H1 (cell line): ENCODE data around the gene CTPS2. TPM values are rescaled to one million over a fixed set of nuclear protein-coding genes. Genes with fewer than 3 reads are reported as not detected.

Source experiments
- CTCF ChIA-PET: fragments of 300-600 bp; sonication (Branson Sonifier 250); formaldehyde crosslinking; loops from one replicate; lab custom pipeline; 2021; ENCODE audit not compliant: partially characterized antibody; lab: Charles Lee
- POLR2A ChIA-PET: fragments of 300-600 bp; sonication (Branson Sonifier 250); formaldehyde crosslinking; loops from one replicate; lab custom pipeline; 2021; ENCODE audit warnings: inconsistent platforms; ENCODE audit not compliant: partially characterized antibody; lab: Charles Lee
- DNase-seq, 2 experiments: peaks; one replicate each; pipeline versions ENCODE4 v3.0.0 to v3.0.0-alpha.2; 2010 to 2022; ENCODE audit warnings: low spot score in 2 of 2, low read depth in 1 of 2, mixed read lengths in 1 of 2
- FAIRE-seq: peaks from 2 replicates; lab custom pipeline; 2011; peaks lifted over from hg19 to GRCh38; lab: Jason Lieb, UNC
- H2AFZ ChIP-seq: 2 replicates; pipeline ENCODE4 v1.8.1; 2012; ENCODE audit warnings: low read length, inconsistent platforms
- H2AK5ac ChIP-seq: 2 replicates; pipeline ENCODE4 v1.6.1; 2013; ENCODE audit warnings: low read depth, low read length
- H2BK120ac ChIP-seq: replicated peaks from 2 replicates; pipeline ENCODE3; 2013; ENCODE audit warnings: low read depth, low read length, inconsistent platforms
- H2BK12ac ChIP-seq: 2 replicates; pipeline ENCODE4 v1.6.1; 2013; ENCODE audit warnings: low read depth, low read length
- H2BK15ac ChIP-seq: 2 replicates; pipeline ENCODE4 v1.6.1; 2013; ENCODE audit warnings: low read length
- H2BK20ac ChIP-seq: 2 replicates; pipeline ENCODE4 v1.6.1; 2013; ENCODE audit warnings: low read length
- H2BK5ac ChIP-seq: 2 replicates; pipeline ENCODE4 v1.6.1; 2013; ENCODE audit warnings: low read depth, low read length
- H3K14ac ChIP-seq: 2 replicates; pipeline ENCODE4 v1.6.1; 2013; ENCODE audit warnings: inconsistent platforms; ENCODE audit not compliant: insufficient read length
- H3K18ac ChIP-seq: 2 replicates; pipeline ENCODE4 v1.6.1; 2013; ENCODE audit warnings: low read length; ENCODE audit errors: extremely low read depth
- H3K23ac ChIP-seq: 2 replicates; pipeline ENCODE4 v1.6.1; 2013; ENCODE audit warnings: inconsistent platforms; ENCODE audit not compliant: insufficient read length
- H3K23me2 ChIP-seq: 2 replicates; pipeline ENCODE4 v1.6.1; 2013; ENCODE audit warnings: low read depth, low read length
- H3K27ac ChIP-seq: 2 replicates; pipeline ENCODE4 v1.6.1; 2011; ENCODE audit warnings: low read depth, low read length, inconsistent platforms
- H3K27me3 ChIP-seq, 4 experiments: replicated peaks in 1 of 4; 1 replicate in 1 of 4; 2 replicates in 3 of 4; pipeline versions ENCODE4 v1.6.1 to v1.8.1; 2011 to 2013; ENCODE audit warnings: low read length in 3 of 4, mild to moderate bottlenecking in 3 of 4, inconsistent platforms in 2 of 4, mixed read lengths in 2 of 4, moderate library complexity in 1 of 4; ENCODE audit not compliant: control insufficient read depth in 3 of 4, insufficient read depth in 3 of 4; ENCODE audit errors: extremely low read depth in 1 of 4
- H3K36me3 ChIP-seq, 4 experiments: 2 replicates each; pipeline versions ENCODE4 v1.6.1 to v1.8.1; 2011 to 2013; ENCODE audit warnings: mild to moderate bottlenecking in 4 of 4, low read length in 3 of 4, moderate library complexity in 2 of 4, control low read depth in 1 of 4, inconsistent platforms in 1 of 4; ENCODE audit not compliant: insufficient read depth in 4 of 4, control insufficient read depth in 2 of 4
- H3K4ac ChIP-seq: replicated peaks from 2 replicates; pipeline ENCODE3; 2013; ENCODE audit warnings: low read length, low read depth, mixed read lengths, inconsistent platforms; ENCODE audit not compliant: insufficient read length
- H3K4me1 ChIP-seq, 4 experiments: replicated peaks in 1 of 4; 1 replicate in 1 of 4; 2 replicates in 3 of 4; pipeline versions ENCODE4 v1.6.1 to v1.8.1; 2011 to 2013; ENCODE audit warnings: low read length in 3 of 4, inconsistent platforms in 2 of 4, mixed read lengths in 1 of 4; ENCODE audit not compliant: insufficient read depth in 4 of 4, control insufficient read depth in 3 of 4
- H3K4me2 ChIP-seq, 2 experiments: 2 replicates each; pipeline versions ENCODE4 v1.6.1 to v1.8.1; 2011 to 2013; ENCODE audit warnings: low read depth in 2 of 2, low read length in 2 of 2, control low read depth in 1 of 2, inconsistent platforms in 1 of 2, mild to moderate bottlenecking in 1 of 2; ENCODE audit not compliant: insufficient read depth in 1 of 2
- H3K4me3 ChIP-seq, 4 experiments: fragments of 200-600, 300-600 bp in 1 of 4; sonication (generic), shearing (Covaris generic), sonication (Bioruptor Twin) in 1 of 4; 2 replicates each; pipeline versions ENCODE4 v1.5.1 to v1.8.1; 2011 to 2016; ENCODE audit warnings: low read length in 4 of 4, low read depth in 3 of 4, control low read depth in 2 of 4, inconsistent platforms in 2 of 4, mild to moderate bottlenecking in 2 of 4, mixed read lengths in 1 of 4, moderate library complexity in 1 of 4; ENCODE audit not compliant: insufficient read depth in 2 of 4; ENCODE audit errors: extremely low read depth in 1 of 4
- H3K56ac ChIP-seq: replicated peaks from 2 replicates; pipeline ENCODE3; 2013; ENCODE audit warnings: low read depth, mild to moderate bottlenecking, mixed read lengths, low read length, inconsistent platforms; ENCODE audit not compliant: insufficient read length
- H3K79me1 ChIP-seq: 2 replicates; pipeline ENCODE4 v1.6.1; 2013; ENCODE audit warnings: low read depth, low read length, control low read depth
- H3K79me2 ChIP-seq, 2 experiments: 2 replicates each; pipeline versions ENCODE4 v1.6.1 to v1.8.1; 2012 to 2013; ENCODE audit warnings: low read length in 2 of 2, mild to moderate bottlenecking in 2 of 2, inconsistent platforms in 1 of 2; ENCODE audit not compliant: insufficient read depth in 2 of 2, control insufficient read depth in 1 of 2
- H3K9ac ChIP-seq, 4 experiments: replicated peaks in 1 of 4; 1 replicate in 1 of 4; 2 replicates in 3 of 4; pipeline versions ENCODE4 v1.6.1 to v1.8.1; 2011 to 2013; ENCODE audit warnings: low read depth in 3 of 4, low read length in 3 of 4, control low read depth in 2 of 4, mild to moderate bottlenecking in 2 of 4, moderate library complexity in 2 of 4, inconsistent platforms in 1 of 4; ENCODE audit errors: extremely low read depth in 1 of 4
- H3K9me3 ChIP-seq, 2 experiments: 2 replicates each; pipeline versions ENCODE4 v1.6.1 to v1.8.1; 2012 to 2013; ENCODE audit warnings: mild to moderate bottlenecking in 2 of 2, moderate library complexity in 2 of 2, control low read depth in 1 of 2, inconsistent platforms in 1 of 2, low read depth in 1 of 2, low read length in 1 of 2, mixed read lengths in 1 of 2; ENCODE audit not compliant: insufficient read depth in 2 of 2
- H4K20me1 ChIP-seq, 2 experiments: replicated peaks in 1 of 2; 2 replicates each; pipeline versions ENCODE3 to v1.8.1; 2011 to 2013; ENCODE audit warnings: inconsistent platforms in 2 of 2, low read length in 2 of 2, mild to moderate bottlenecking in 1 of 2; ENCODE audit not compliant: insufficient read depth in 2 of 2, control insufficient read depth in 1 of 2
- H4K5ac ChIP-seq: 2 replicates; pipeline ENCODE4 v1.6.1; 2013; ENCODE audit warnings: low read length, low read depth, mixed read lengths, inconsistent platforms; ENCODE audit not compliant: insufficient read length
- H4K8ac ChIP-seq: 2 replicates; pipeline ENCODE4 v1.8.0; 2013; ENCODE audit warnings: mild to moderate bottlenecking, moderate library complexity, low read length, inconsistent platforms; ENCODE audit not compliant: insufficient read depth; ENCODE audit errors: extremely low read depth
- H4K91ac ChIP-seq: replicated peaks from 2 replicates; pipeline ENCODE3; 2013; ENCODE audit warnings: low read length, mixed read lengths, inconsistent platforms; ENCODE audit not compliant: insufficient read length
- BRCA1 ChIP-seq: IDR thresholded peaks from 2 replicates; pipeline ENCODE4 v1.6.1; 2012; ENCODE audit warnings: low read depth, low read length, improper control_type of control experiment
- CREB1 ChIP-seq: IDR thresholded peaks from 2 replicates; pipeline ENCODE4 v1.6.1; 2012; ENCODE audit warnings: inconsistent platforms
- EGR1 ChIP-seq: IDR thresholded peaks from 2 replicates; pipeline ENCODE4 v1.6.1; 2011; ENCODE audit warnings: low read depth, low read length, borderline replicate concordance
- EZH2 ChIP-seq: fragments of 200-600 bp; sonication (generic); IDR thresholded peaks from 2 replicates; pipeline ENCODE4 v1.7.1; 2012; ENCODE audit warnings: low read depth, mild to moderate bottlenecking, moderate library complexity, low read length, inconsistent platforms; ENCODE audit not compliant: severe bottlenecking
- HDAC6 ChIP-seq: IDR thresholded peaks from one replicate; pipeline ENCODE4 v1.7.1; 2012; ENCODE audit warnings: low read depth, mild to moderate bottlenecking, inconsistent platforms, low read length, moderate library complexity
- KDM1A ChIP-seq: fragments of 200-600, 300-600 bp; sonication (generic); IDR thresholded peaks from 2 replicates; pipeline ENCODE4 v1.7.1; 2016; ENCODE audit warnings: mild to moderate bottlenecking, low read length, borderline replicate concordance
- MAFK ChIP-seq: IDR thresholded peaks from 2 replicates; pipeline ENCODE4 v1.6.1; 2012; ENCODE audit warnings: low read depth, mild to moderate bottlenecking, improper control_type of control experiment, low read length
- PHF8 ChIP-seq: fragments of 200-600 bp; sonication (generic); conservative IDR thresholded peaks from 2 replicates; pipeline ENCODE4 v1.7.1; 2012; ENCODE audit warnings: low read depth, mild to moderate bottlenecking, inconsistent platforms, low read length, moderate library complexity
- RXRA ChIP-seq: IDR thresholded peaks from 2 replicates; pipeline ENCODE4 v1.6.1; 2011; ENCODE audit warnings: low read depth, mild to moderate bottlenecking, low read length, moderate library complexity; ENCODE audit not compliant: insufficient read depth
- SIX5 ChIP-seq: IDR thresholded peaks from 2 replicates; pipeline ENCODE4 v1.6.1; 2011; ENCODE audit warnings: mild to moderate bottlenecking, low read depth, low read length
- SP2 ChIP-seq: IDR thresholded peaks from 2 replicates; pipeline ENCODE4 v1.6.1; 2012; ENCODE audit warnings: mild to moderate bottlenecking, low read length, inconsistent platforms
- SRF ChIP-seq: IDR thresholded peaks from 2 replicates; pipeline ENCODE4 v1.6.1; 2011; ENCODE audit warnings: mild to moderate bottlenecking, low read depth, low read length, moderate library complexity
- TAF1 ChIP-seq: IDR thresholded peaks from 2 replicates; pipeline ENCODE4 v1.6.1; 2011; ENCODE audit warnings: mild to moderate bottlenecking, low read depth, low read length
- TBP ChIP-seq: IDR thresholded peaks from 2 replicates; pipeline ENCODE4 v1.6.1; 2011; ENCODE audit warnings: low read depth, low read length, improper control_type of control experiment
- WGBS, 2 experiments: shearing (Covaris generic) in 1 of 2; methylation state at CpG; one replicate each; pipeline versions ENCODE4 v1.1.6 to v1.1.7; 2013 to 2015; ENCODE audit warnings: low lambda C conversion rate in 2 of 2, mixed read lengths in 2 of 2, inconsistent platforms in 1 of 2, low coverage in 1 of 2, missing lambda C conversion rate in 1 of 2; ENCODE audit not compliant: insufficient replicate concordance in 2 of 2, insufficient coverage in 1 of 2, insufficient read length in 1 of 2; ENCODE audit errors: extremely low coverage in 1 of 2, missing lambda C conversion rate in 1 of 2; 5-methylcytosine and 5-hydroxymethylcytosine counted together
- polyA plus RNA-seq, 7 experiments: library from polyadenylated mRNA; depleted of rRNA in 3 of 7; stranded (reverse) in 5 of 7; unstranded in 2 of 7; fragments of >200 nt in 5 of 7; fragments of 200-250 nt in 2 of 7; gene quantifications; 1 replicate in 5 of 7; 2 replicates in 1 of 7; 4 replicates in 1 of 7; pipeline versions ENCODE4 v1.2.1 to v1.2.3, GENCODE V29; 2011 to 2013; ENCODE audit warnings: missing spikeins in 2 of 7, mixed read lengths in 2 of 7
- total RNA-seq: library from RNA; stranded (reverse); fragmentation: NEBNext Ultra II Directional; extraction: Animal tissue kit (Norgen Biotek cat#: 25700); gene quantifications from 2 replicates; pipeline ENCODE4 v1.2.1, GENCODE V29; 2021
- TF ChIP-seq, protein P1 (sequence below): IDR thresholded peaks from 2 replicates; pipeline ENCODE4 v1.6.1; 2011; ENCODE audit warnings: low read depth, mild to moderate bottlenecking, low read length; ENCODE audit not compliant: insufficient read depth

The CTPS2 gene
- total and polyA plus RNA-seq, 2 of the 8 experiments (the other 6 are each of a cell fraction or from before 2014, with no cell fraction given), result 17.1 to 34.0 TPM

DNA sequence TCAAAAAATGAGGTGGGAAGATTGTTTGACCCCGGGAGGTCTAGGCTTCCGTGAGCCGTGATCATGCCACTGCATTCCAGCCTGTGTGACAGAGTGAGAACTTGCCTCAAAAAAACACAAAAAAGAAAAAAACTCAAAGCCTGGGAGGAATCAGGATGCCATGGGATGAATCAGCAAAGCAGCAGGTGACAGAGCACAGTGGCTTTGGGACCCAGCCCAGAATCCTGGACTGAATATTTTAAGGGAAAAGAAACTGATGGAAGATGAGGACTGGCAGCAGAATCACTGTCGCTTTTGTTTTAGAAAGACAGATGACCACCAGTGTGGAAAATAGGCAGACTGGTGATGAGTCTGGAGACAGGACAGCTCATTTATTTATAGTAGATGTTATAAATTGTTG, 45.9 kb downstream of the CTPS2 start:
- Histone ChIP-seq H3K79me2 (no peaks in the 10 kb centered on the region), H3K4me3 (no peak overlapping the region), H2BK20ac (no peak overlapping the region), H3K79me1 (no peaks in the 10 kb centered on the region), H4K5ac (no peak overlapping the region), H3K18ac (no peak overlapping the region), H3K9ac (no peak overlapping the region), H3K4me2 (no peak overlapping the region), H3K27me3 (no peaks in the 10 kb centered on the region), H2AFZ (no peak overlapping the region), H2BK15ac (no peak overlapping the region), H3K9me3 (no peaks in the 10 kb centered on the region), H3K56ac (no peak overlapping the region), H3K23ac (no peak overlapping the region), H2AK5ac (no peak overlapping the region), H2BK5ac (no peak overlapping the region), H3K4me1 (peaks cover 0 to 7% (median 0%) of the 10 kb centered on the region in 4 experiments; a peak in 1 of 7 replicates), H3K4ac (no peak overlapping the region), H2BK12ac (no peak overlapping the region), H4K91ac (no peak overlapping the region), H3K14ac (no peak overlapping the region), H4K8ac (no peak overlapping the region), H3K36me3 (peaks cover 2 to 32% (median 6%) of the 10 kb centered on the region in 4 experiments; a peak in 4 of 8 replicates), H2BK120ac (no peak overlapping the region), H4K20me1 (no peaks in the 10 kb centered on the region), H3K27ac (no peak overlapping the region), H3K23me2 (no peaks in the 10 kb centered on the region)
- CTCF ChIA-PET, result interaction anchor here (1.0 to 1.2 kb wide), 2 partner anchors 633 to 736 kb away, joined by 3 read pairs; no protein-coding TSS in a partner anchor
- DNase-seq (no peak), FAIRE-seq (no peak)
- POLR2A ChIA-PET, result no interaction called here
- 85% methylated on average over 4 of the region's 4 CpGs; no CpG with 5 or more reads in 1 of the 2 experiments for WGBS, 2 experiments
- TF ChIP-seq SRF, result no peak
- no peak for TF ChIP-seq SP2
- TF ChIP-seq TBP, result no peak
- no peak for TF ChIP-seq BRCA1
- no peak for TF ChIP-seq RXRA
- TF ChIP-seq EGR1, result no peak
- no peak for TF ChIP-seq TAF1
- no peak for TF ChIP-seq SIX5
- TF ChIP-seq, protein P1, sequence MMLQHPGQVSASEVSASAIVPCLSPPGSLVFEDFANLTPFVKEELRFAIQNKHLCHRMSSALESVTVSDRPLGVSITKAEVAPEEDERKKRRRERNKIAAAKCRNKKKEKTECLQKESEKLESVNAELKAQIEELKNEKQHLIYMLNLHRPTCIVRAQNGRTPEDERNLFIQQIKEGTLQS, result no peak
- TF ChIP-seq PHF8, result no peak
- TF ChIP-seq CREB1, result no peak
- TF ChIP-seq EZH2, result no peak
- no peak for TF ChIP-seq MAFK
- TF ChIP-seq HDAC6, result no peak
- no peak for TF ChIP-seq KDM1A
